ENCODE results near the gene GGA1. TPM values are rescaled to one million over a fixed set of nuclear protein-coding genes. Genes with fewer than 3 reads are reported as not detected.
A peak's percentile ranks its signal among the peaks of the same experiment; 100 is the strongest.

GGA1 gene
- total and polyA plus RNA-seq, 9 of the 15 experiments (the other 6 are each of a cell fraction or from before 2014, with no cell fraction given), result 1.5 to 69.5 (median 31.6) TPM

- TF ChIP-seq ZNF695 (CRISPR knock-in tag; IDR thresholded peaks at IDR 0.05) (no peak), FOXM1 (IDR thresholded peaks at IDR 0.05; ENCODE audit: low read depth) (no peak), FOXM1 (CRISPR knock-in tag; IDR thresholded peaks at IDR 0.05; ENCODE audit: low read depth) (no peak), TEAD1 (CRISPR knock-in tag; IDR thresholded peaks at IDR 0.05) (no peak), ZNF232 (CRISPR knock-in tag; IDR thresholded peaks at IDR 0.05) (no peak), JUN (IDR thresholded peaks at IDR 0.05; ENCODE audit: borderline replicate concordance, low read depth, low read length) (peak; percentile 80), JUN (CRISPR knock-in tag; IDR thresholded peaks at IDR 0.05; ENCODE audit: borderline replicate concordance) (no peak), NUFIP1 (IDR thresholded peaks at IDR 0.05; ENCODE audit: partially characterized antibody) (no peak), SIX5 (IDR thresholded peaks at IDR 0.05; ENCODE audit: borderline replicate concordance in 1 of 2, insufficient read depth in 1 of 2, low read depth in 1 of 2, low read length in 2 of 2) (no peak), ZNF124 (CRISPR knock-in tag; IDR thresholded peaks at IDR 0.05) (no peak), EZH2 (IDR thresholded peaks at IDR 0.05; ENCODE audit: borderline replicate concordance, low read depth, low read length) (no peak), ZNF324 (CRISPR knock-in tag; IDR thresholded peaks at IDR 0.05) (no peak), TCF3 (CRISPR knock-in tag; IDR thresholded peaks at IDR 0.05) (peak; percentile 28; the same call in 1 of the 2 replicates), NCOA6 (IDR thresholded peaks at IDR 0.05) (no peak), ZFPM2 (CRISPR knock-in tag; IDR thresholded peaks at IDR 0.05) (no peak), ZNF24 (IDR thresholded peaks at IDR 0.05) (peak; percentile 99), CC2D1A (IDR thresholded peaks at IDR 0.05) (no peak), TRIM25 (IDR thresholded peaks at IDR 0.05; ENCODE audit: borderline replicate concordance) (no peak), FOXJ2 (tag; IDR thresholded peaks at IDR 0.05) (no peak), CBX2 (IDR thresholded peaks at IDR 0.05; ENCODE audit: insufficient read depth, low read length, poor library complexity, severe bottlenecking) (no peak)
- TF ChIP-seq, protein P1, sequence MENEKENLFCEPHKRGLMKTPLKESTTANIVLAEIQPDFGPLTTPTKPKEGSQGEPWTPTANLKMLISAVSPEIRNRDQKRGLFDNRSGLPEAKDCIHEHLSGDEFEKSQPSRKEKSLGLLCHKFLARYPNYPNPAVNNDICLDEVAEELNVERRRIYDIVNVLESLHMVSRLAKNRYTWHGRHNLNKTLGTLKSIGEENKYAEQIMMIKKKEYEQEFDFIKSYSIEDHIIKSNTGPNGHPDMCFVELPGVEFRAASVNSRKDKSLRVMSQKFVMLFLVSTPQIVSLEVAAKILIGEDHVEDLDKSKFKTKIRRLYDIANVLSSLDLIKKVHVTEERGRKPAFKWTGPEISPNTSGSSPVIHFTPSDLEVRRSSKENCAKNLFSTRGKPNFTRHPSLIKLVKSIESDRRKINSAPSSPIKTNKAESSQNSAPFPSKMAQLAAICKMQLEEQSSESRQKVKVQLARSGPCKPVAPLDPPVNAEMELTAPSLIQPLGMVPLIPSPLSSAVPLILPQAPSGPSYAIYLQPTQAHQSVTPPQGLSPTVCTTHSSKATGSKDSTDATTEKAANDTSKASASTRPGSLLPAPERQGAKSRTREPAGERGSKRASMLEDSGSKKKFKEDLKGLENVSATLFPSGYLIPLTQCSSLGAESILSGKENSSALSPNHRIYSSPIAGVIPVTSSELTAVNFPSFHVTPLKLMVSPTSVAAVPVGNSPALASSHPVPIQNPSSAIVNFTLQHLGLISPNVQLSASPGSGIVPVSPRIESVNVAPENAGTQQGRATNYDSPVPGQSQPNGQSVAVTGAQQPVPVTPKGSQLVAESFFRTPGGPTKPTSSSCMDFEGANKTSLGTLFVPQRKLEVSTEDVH (IDR thresholded peaks at IDR 0.05; ENCODE audit: low read depth, partially characterized antibody), result no peak
Observed at GRCh38 chr22:37676736-37677492, 68.3 kb downstream of the GGA1 start (continued).

Measured in K562 (cell line).